ENCODE results near the gene ARL6IP4.

Gene ARL6IP4

GRCh38 chr12:122991623-122992275 is 11.3 kb downstream of the ARL6IP4 start:
- DNase-seq: no peak

- no peak for DNase-seq
These were observed 11.9 kb downstream of the ARL6IP4 start for GRCh38 chr12:122992386-122992785.

- DNase-seq: no peak
These were observed 13.7 kb downstream of the ARL6IP4 start for GRCh38 chr12:122994140-122994675.

- DNase-seq: no peak
These were observed 14.5 kb downstream of the ARL6IP4 start for GRCh38 chr12:122994781-122995502.

GRCh38 chr12:122995503-122996187 is 15.2 kb downstream of the ARL6IP4 start:
- DNase-seq: no peak

GRCh38 chr12:122996188-122996601 is 15.7 kb downstream of the ARL6IP4 start:
- no peak for DNase-seq

GRCh38 chr12:122996621-122997342 is 16.3 kb downstream of the ARL6IP4 start:
- DNase-seq: no peak

GRCh38 chr12:122997343-122998250 is 17.1 kb downstream of the ARL6IP4 start:
- DNase-seq: no peak

- DNase-seq: no peak
These were observed 17.8 kb downstream of the ARL6IP4 start for GRCh38 chr12:122998316-122998715.

GRCh38 chr12:122999196-122999946 is 18.9 kb downstream of the ARL6IP4 start:
- no peak for DNase-seq

GRCh38 chr12:122999986-123000420 is 19.5 kb downstream of the ARL6IP4 start:
- DNase-seq: no peak

GRCh38 chr12:123000578-123000977 is 20.1 kb downstream of the ARL6IP4 start:
- no peak for DNase-seq

GRCh38 chr12:123001464-123001863 is 21.0 kb downstream of the ARL6IP4 start:
- DNase-seq: no peak

GRCh38 chr12:123003257-123003656 is 22.8 kb downstream of the ARL6IP4 start:
- no peak for DNase-seq

GRCh38 chr12:123004287-123004686 is 23.8 kb downstream of the ARL6IP4 start:
- no peak for DNase-seq

- DNase-seq: no peak
These were observed 24.7 kb downstream of the ARL6IP4 start for GRCh38 chr12:123005081-123005626.

GRCh38 chr12:123006977-123007376 is 26.5 kb downstream of the ARL6IP4 start:
- no peak for DNase-seq

- DNase-seq: no peak
These were observed 29.6 kb downstream of the ARL6IP4 start for GRCh38 chr12:123010110-123010509.

- DNase-seq: no peak
These were observed 30.2 kb downstream of the ARL6IP4 start for GRCh38 chr12:123010681-123011080.

GRCh38 chr12:123011701-123012100 is 31.2 kb downstream of the ARL6IP4 start:
- no peak for DNase-seq
